IMR-90 (cell line): ENCODE results near the gene FAM76A. TPM values are rescaled to one million over a fixed set of nuclear protein-coding genes. Genes with fewer than 3 reads are reported as not detected.

ENCODE experiments used
- ATAC-seq: fragments of 200-7000 bp; cut with Tn5 transposase; 2 replicates; pipeline ENCODE4 v1.9.1; 2020; ENCODE audit warnings: low read depth, mild to moderate bottlenecking, moderate library complexity
- BruUV-seq: library from RNA; stranded (reverse); fragments of 400-500 nt; replicated peaks from 2 replicates; lab custom pipeline; 2021; lab: Mats Ljungman, UMichigan
- CTCF ChIA-PET: fragments of 300-600 bp; formaldehyde crosslinking; extraction: SDS; loops from one replicate; lab custom pipeline; 2021; ENCODE audit warnings: antibody characterized with exemption; lab: Yijun Ruan, JAX
- POLR2A ChIA-PET: fragments of 300-600 bp; sonication (Branson Sonifier 250); formaldehyde crosslinking; loops from one replicate; lab custom pipeline; 2022; ENCODE audit warnings: antibody characterized with exemption; ENCODE audit not compliant: unreplicated experiment; lab: Charles Lee
- DNase-seq: peaks from one replicate; pipeline ENCODE4 v3.0.0; 2013
- H2AFZ ChIP-seq: replicated peaks from 2 replicates; pipeline ENCODE3; 2013; ENCODE audit warnings: low read length, mild to moderate bottlenecking; ENCODE audit not compliant: poor library complexity
- H2AK5ac ChIP-seq: 2 replicates; pipeline ENCODE4 v1.6.1; 2013; ENCODE audit warnings: low read depth, low read length, inconsistent platforms
- H2AK9ac ChIP-seq: replicated peaks from 2 replicates; pipeline ENCODE3; 2013; ENCODE audit warnings: mild to moderate bottlenecking, low read depth, low read length, moderate library complexity; ENCODE audit not compliant: poor library complexity
- H2BK120ac ChIP-seq: 2 replicates; pipeline ENCODE4 v1.6.1; 2013; ENCODE audit warnings: low read depth, low read length, inconsistent platforms
- H2BK15ac ChIP-seq: 3 replicates; pipeline ENCODE4 v1.6.1; 2013; ENCODE audit warnings: low read depth, low read length, inconsistent platforms
- H2BK20ac ChIP-seq: 2 replicates; pipeline ENCODE4 v1.6.1; 2013; ENCODE audit warnings: low read depth, mild to moderate bottlenecking, inconsistent platforms, low read length, moderate library complexity
- H2BK5ac ChIP-seq: 2 replicates; pipeline ENCODE4 v1.6.1; 2013; ENCODE audit warnings: mild to moderate bottlenecking, low read depth, low read length, inconsistent platforms; ENCODE audit not compliant: poor library complexity, severe bottlenecking
- H3K14ac ChIP-seq: replicated peaks from 2 replicates; pipeline ENCODE4 v1.6.1; 2013; ENCODE audit warnings: low read depth, low read length, inconsistent platforms
- H3K18ac ChIP-seq: 2 replicates; pipeline ENCODE4 v1.6.1; 2013; ENCODE audit warnings: low read depth, low read length, control low read depth
- H3K23ac ChIP-seq: 2 replicates; pipeline ENCODE4 v1.6.1; 2013; ENCODE audit warnings: low read depth, low read length, inconsistent platforms
- H3K27ac ChIP-seq: 2 replicates; pipeline ENCODE4 v1.5.1; 2013; ENCODE audit warnings: mild to moderate bottlenecking, control low read depth, low read length; ENCODE audit not compliant: insufficient read depth
- H3K27me3 ChIP-seq: 2 replicates; pipeline ENCODE4 v1.6.1; 2013; ENCODE audit warnings: low read length; ENCODE audit not compliant: control insufficient read depth, insufficient read depth
- H3K36me3 ChIP-seq: 2 replicates; pipeline ENCODE4 v1.6.1; 2013; ENCODE audit warnings: low read length, mixed read lengths; ENCODE audit not compliant: control insufficient read depth, insufficient read depth
- H3K4ac ChIP-seq: 2 replicates; pipeline ENCODE4 v1.6.1; 2013; ENCODE audit warnings: low read depth, low read length, inconsistent platforms
- H3K4me1 ChIP-seq: 2 replicates; pipeline ENCODE4 v1.6.1; 2013; ENCODE audit warnings: low read length, mixed read lengths; ENCODE audit not compliant: control insufficient read depth, insufficient read depth
- H3K4me2 ChIP-seq: 2 replicates; pipeline ENCODE4 v1.6.1; 2013; ENCODE audit warnings: low read depth, mild to moderate bottlenecking, control low read depth, low read length, moderate library complexity
- H3K4me3 ChIP-seq: 2 replicates; pipeline ENCODE4 v1.5.1; 2013; ENCODE audit warnings: low read depth, mild to moderate bottlenecking, control low read depth, low read length, moderate library complexity; ENCODE audit not compliant: insufficient read depth
- H3K56ac ChIP-seq: 2 replicates; pipeline ENCODE4 v1.6.1; 2013; ENCODE audit warnings: low read length, inconsistent platforms; ENCODE audit not compliant: insufficient read depth; ENCODE audit errors: extremely low read depth
- H3K79me1 ChIP-seq, 2 experiments: 2 replicates each; pipeline ENCODE4 v1.6.1; 2013; ENCODE audit warnings: low read length in 2 of 2, inconsistent platforms in 1 of 2, low read depth in 1 of 2
- H3K9ac ChIP-seq: 2 replicates; pipeline ENCODE4 v1.6.1; 2013; ENCODE audit warnings: low read depth, low read length, control low read depth
- H3K9me1 ChIP-seq: 2 replicates; pipeline ENCODE4 v1.6.1; 2013; ENCODE audit warnings: low read length, inconsistent platforms; ENCODE audit not compliant: insufficient read depth
- H3K9me3 ChIP-seq: 2 replicates; pipeline ENCODE4 v1.6.1; 2013; ENCODE audit warnings: low read length; ENCODE audit not compliant: control insufficient read depth, insufficient read depth
- H4K20me1 ChIP-seq: 2 replicates; pipeline ENCODE4 v1.6.1; 2013; ENCODE audit warnings: low read length, inconsistent platforms; ENCODE audit not compliant: insufficient read depth
- H4K5ac ChIP-seq: 2 replicates; pipeline ENCODE4 v1.6.1; 2013; ENCODE audit warnings: mild to moderate bottlenecking, low read depth, low read length, control low read depth
- H4K8ac ChIP-seq, 2 experiments: 2 replicates each; pipeline ENCODE4 v1.6.1; 2013; ENCODE audit warnings: low read depth in 2 of 2, low read length in 2 of 2, control low read depth in 1 of 2, inconsistent platforms in 1 of 2
- H4K91ac ChIP-seq: 2 replicates; pipeline ENCODE4 v1.6.1; 2013; ENCODE audit warnings: low read depth, low read length, inconsistent platforms; ENCODE audit not compliant: insufficient read depth
- CEBPB ChIP-seq: IDR thresholded peaks from 2 replicates; pipeline ENCODE4 v1.6.1; 2012; ENCODE audit warnings: low read depth, low read length, improper control_type of control experiment
- MAZ ChIP-seq: IDR thresholded peaks from 2 replicates; pipeline ENCODE4 v1.6.1; 2012; ENCODE audit warnings: low read depth, mild to moderate bottlenecking, low read length, improper control_type of control experiment, moderate library complexity, borderline replicate concordance
- RCOR1 ChIP-seq: IDR thresholded peaks from 2 replicates; pipeline ENCODE4 v1.6.1; 2012; ENCODE audit warnings: mild to moderate bottlenecking, low read length, improper control_type of control experiment; ENCODE audit not compliant: insufficient replicate concordance
- WGBS, 2 experiments: methylation state at CpG; one replicate each; pipeline versions ENCODE4 v1.1.5 to v1.1.7; 2013; ENCODE audit warnings: missing lambda C conversion rate in 2 of 2; ENCODE audit not compliant: insufficient read length in 1 of 2; ENCODE audit errors: extremely low coverage in 2 of 2; 5-methylcytosine and 5-hydroxymethylcytosine counted together
- dilution Hi-C: fragments of 300-500 bp; cut with HindIII; formaldehyde crosslinking; loops from one replicate; pipeline ENCODE4 v1.14.3; 2018; ENCODE audit warnings: low sequenced_read_pairs; ENCODE audit not compliant: unreplicated experiment
- in situ Hi-C: fragments of 300-500 bp; cut with MboI; formaldehyde crosslinking; loops from 3 replicates; pipeline ENCODE4 v1.14.3; 2019; ENCODE audit warnings: low sequenced_read_pairs, inconsistent platforms, mixed read lengths
- intact Hi-C: fragments of 100-400 bp; cut with micrococcal nuclease; formaldehyde crosslinking; loops from 2 replicates; pipeline ENCODE4 v1.10.0; 2022
- polyA plus RNA-seq, 3 experiments: library from polyadenylated mRNA; depleted of rRNA; stranded (reverse); fragments of >200 nt; gene quantifications; 2 replicates each; pipeline ENCODE4 v1.2.3, GENCODE V29; 2012; ENCODE audit warnings: low replicate concordance in 1 of 3
- total RNA-seq: library from RNA; depleted of rRNA; stranded (reverse); fragments of >200 nt; gene quantifications from 2 replicates; pipeline ENCODE4 v1.2.3, GENCODE V29; 2012
- TF ChIP-seq, protein P1 (sequence below): fragments of 150-350 bp; IDR thresholded peaks from 2 replicates; pipeline ENCODE4 v1.6.1; 2017; ENCODE audit warnings: mild to moderate bottlenecking, antibody characterized with exemption, low read length, low read depth

Gene FAM76A
- total and polyA plus RNA-seq, 2 of the 4 experiments (the other 2 are of a cell fraction): 2.3 to 10.0 TPM

DNA sequence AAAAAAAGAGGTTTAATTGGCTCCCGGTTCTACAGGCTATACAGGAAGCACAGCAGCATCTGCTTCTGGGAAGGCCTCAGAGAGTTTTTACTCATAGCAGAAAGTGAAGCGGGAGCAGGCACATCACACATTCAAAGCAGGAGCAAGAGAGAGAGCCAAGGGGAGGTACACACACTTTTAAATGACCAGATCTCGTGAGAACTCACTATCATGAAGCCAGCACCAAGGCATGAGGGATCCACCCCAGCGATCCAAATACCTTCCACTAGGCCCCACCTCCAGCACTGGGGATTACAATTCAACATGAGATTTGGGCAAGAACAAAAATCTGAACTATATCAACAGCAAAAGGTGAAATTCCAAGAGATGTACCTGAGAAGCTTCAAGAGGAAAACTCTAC lies 20.8 kb upstream of the FAM76A start:
- TF ChIP-seq CEBPB (no peak), RCOR1 (no peak), MAZ (no peak)
- TF ChIP-seq, protein P1, sequence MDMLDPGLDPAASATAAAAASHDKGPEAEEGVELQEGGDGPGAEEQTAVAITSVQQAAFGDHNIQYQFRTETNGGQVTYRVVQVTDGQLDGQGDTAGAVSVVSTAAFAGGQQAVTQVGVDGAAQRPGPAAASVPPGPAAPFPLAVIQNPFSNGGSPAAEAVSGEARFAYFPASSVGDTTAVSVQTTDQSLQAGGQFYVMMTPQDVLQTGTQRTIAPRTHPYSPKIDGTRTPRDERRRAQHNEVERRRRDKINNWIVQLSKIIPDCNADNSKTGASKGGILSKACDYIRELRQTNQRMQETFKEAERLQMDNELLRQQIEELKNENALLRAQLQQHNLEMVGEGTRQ: no peak
- Histone ChIP-seq H3K79me1 (no peaks in the 10 kb centered on the region), H3K4me1 (no peaks in the 10 kb centered on the region), H3K27ac (no peak overlapping the region), H2BK5ac (no peak overlapping the region), H2AFZ (no peak overlapping the region), H2BK20ac (no peak overlapping the region), H2AK5ac (no peak overlapping the region), H4K8ac (no peak overlapping the region), H3K23ac (no peak overlapping the region), H3K27me3 (peaks cover 20% of the 10 kb centered on the region), H4K5ac (no peak overlapping the region), H2BK15ac (no peak overlapping the region), H3K18ac (no peak overlapping the region), H3K4ac (no peak overlapping the region), H3K9me1 (no peaks in the 10 kb centered on the region), H4K20me1 (no peaks in the 10 kb centered on the region), H3K9ac (no peak overlapping the region), H3K4me2 (no peak overlapping the region), H3K4me3 (no peak overlapping the region), H3K9me3 (0 out of 2 replicates have a peak, but pooled peaks cover 3% of the 10 kb centered on the region), H3K56ac (no peak overlapping the region), H3K14ac (no peak overlapping the region), H2BK120ac (no peak overlapping the region), H3K36me3 (no peaks in the 10 kb centered on the region), H4K91ac (no peak overlapping the region), H2AK9ac (no peak overlapping the region)
- no peak for ATAC-seq
- no peak for DNase-seq
- in situ Hi-C loops (no loop called here), dilution Hi-C loops (no loop called here), intact Hi-C loops (no loop called here)
- 100% methylated on average over 1 of the region's 4 CpGs; no CpG with 5 or more reads in 1 of the 2 experiments for WGBS, 2 experiments
- BruUV-seq: no TSS peak
- POLR2A ChIA-PET: no interaction called here
- CTCF ChIA-PET: interaction anchor here (0.9 kb wide), 1 partner anchor 20 kb away, joined by 4 read pairs; no protein-coding TSS in a partner anchor
